H9 (cell line): ENCODE measurements around the gene OLA1. TPM values are rescaled to one million over a fixed set of nuclear protein-coding genes. Genes with fewer than 3 reads are reported as not detected.

Experiments used
- DNase-seq: peaks from one replicate; pipeline ENCODE4 v3.0.0-alpha.2; 2017
- H2AFZ ChIP-seq: one replicate; pipeline ENCODE4 v1.6.1; 2013; ENCODE audit warnings: mild to moderate bottlenecking, low read length, control low read depth, moderate library complexity
- H2AK5ac ChIP-seq: 2 replicates; pipeline ENCODE4 v1.6.1; 2013; ENCODE audit warnings: low read length, control low read depth, mixed read lengths; ENCODE audit not compliant: insufficient read length
- H2BK120ac ChIP-seq: one replicate; pipeline ENCODE4 v1.6.1; 2013; ENCODE audit warnings: low read depth, mild to moderate bottlenecking, low read length, control low read depth, inconsistent platforms; ENCODE audit not compliant: poor library complexity, severe bottlenecking
- H2BK12ac ChIP-seq: 2 replicates; pipeline ENCODE4 v1.6.1; 2013; ENCODE audit warnings: low read length, control low read depth, mixed read lengths, low read depth; ENCODE audit not compliant: insufficient read length
- H2BK15ac ChIP-seq: 2 replicates; pipeline ENCODE4 v1.6.1; 2013; ENCODE audit warnings: low read depth, low read length, control low read depth
- H2BK20ac ChIP-seq: one replicate; pipeline ENCODE4 v1.6.1; 2013; ENCODE audit warnings: low read depth, mild to moderate bottlenecking, low read length, control low read depth, inconsistent platforms; ENCODE audit not compliant: poor library complexity, severe bottlenecking
- H2BK5ac ChIP-seq: 2 replicates; pipeline ENCODE4 v1.6.1; 2013; ENCODE audit warnings: low read length, control low read depth, mixed read lengths; ENCODE audit not compliant: insufficient read length
- H3K14ac ChIP-seq: 2 replicates; pipeline ENCODE4 v1.6.1; 2013; ENCODE audit warnings: low read length, control low read depth; ENCODE audit not compliant: insufficient read depth
- H3K18ac ChIP-seq: 2 replicates; pipeline ENCODE4 v1.6.1; 2013; ENCODE audit warnings: low read depth, mild to moderate bottlenecking, mixed read lengths, low read length, control low read depth; ENCODE audit not compliant: insufficient read length
- H3K23ac ChIP-seq: 2 replicates; pipeline ENCODE4 v1.6.1; 2013; ENCODE audit warnings: low read length, control low read depth, mixed read lengths, low read depth; ENCODE audit not compliant: insufficient read length
- H3K23me2 ChIP-seq: 2 replicates; pipeline ENCODE4 v1.6.1; 2013; ENCODE audit warnings: low read depth, mild to moderate bottlenecking, mixed read lengths, low read length, control low read depth; ENCODE audit not compliant: insufficient read length, poor library complexity, severe bottlenecking
- H3K27ac ChIP-seq: 2 replicates; pipeline ENCODE4 v1.5.1; 2013; ENCODE audit warnings: low read length, control low read depth, mixed read lengths, low read depth; ENCODE audit not compliant: insufficient read length
- H3K27me3 ChIP-seq: 2 replicates; pipeline ENCODE4 v1.6.1; 2013; ENCODE audit warnings: low read length, control low read depth, inconsistent platforms; ENCODE audit not compliant: insufficient read depth
- H3K4ac ChIP-seq: 2 replicates; pipeline ENCODE4 v1.6.1; 2013; ENCODE audit warnings: low read depth, mild to moderate bottlenecking, control low read depth, inconsistent platforms, low read length, moderate library complexity
- H3K4me1 ChIP-seq: 2 replicates; pipeline ENCODE4 v1.6.1; 2013; ENCODE audit warnings: low read length, control low read depth, inconsistent platforms; ENCODE audit not compliant: insufficient read depth
- H3K4me2 ChIP-seq: 2 replicates; pipeline ENCODE4 v1.6.1; 2013; ENCODE audit warnings: low read length, control low read depth, mixed read lengths; ENCODE audit not compliant: insufficient read length, insufficient read depth
- H3K56ac ChIP-seq: 2 replicates; pipeline ENCODE4 v1.6.1; 2013; ENCODE audit warnings: low read depth, mild to moderate bottlenecking, mixed read lengths, low read length, control low read depth; ENCODE audit not compliant: insufficient read length
- H3K79me1 ChIP-seq: 2 replicates; pipeline ENCODE4 v1.6.1; 2013; ENCODE audit warnings: low read depth, mild to moderate bottlenecking, moderate library complexity, low read length, control low read depth, inconsistent platforms; ENCODE audit not compliant: insufficient read depth, poor library complexity, severe bottlenecking
- H3K79me2 ChIP-seq: 2 replicates; pipeline ENCODE4 v1.6.1; 2013; ENCODE audit warnings: low read length, control low read depth, inconsistent platforms; ENCODE audit not compliant: insufficient read depth
- H3K9ac ChIP-seq: 2 replicates; pipeline ENCODE4 v1.6.1; 2013; ENCODE audit warnings: low read length, control low read depth, mixed read lengths; ENCODE audit not compliant: insufficient read length; ENCODE audit errors: extremely low read depth
- H3K9me3 ChIP-seq: one replicate; pipeline ENCODE4 v1.6.1; 2013; ENCODE audit warnings: low read depth, low read length, inconsistent platforms; ENCODE audit not compliant: control insufficient read depth
- H3T11ph ChIP-seq: one replicate; pipeline ENCODE4 v1.6.1; 2013; ENCODE audit warnings: mild to moderate bottlenecking, low read length, control low read depth, inconsistent platforms
- H4K20me1 ChIP-seq: one replicate; pipeline ENCODE4 v1.6.1; 2013; ENCODE audit not compliant: control insufficient read depth, insufficient read length, insufficient read depth
- H4K5ac ChIP-seq: 2 replicates; pipeline ENCODE4 v1.6.1; 2013; ENCODE audit warnings: low read depth, mild to moderate bottlenecking, mixed read lengths, low read length, control low read depth; ENCODE audit not compliant: insufficient read length
- H4K8ac ChIP-seq: replicated peaks from 2 replicates; pipeline ENCODE4 v1.6.1; 2013; ENCODE audit warnings: low read length, control low read depth, mixed read lengths, low read depth; ENCODE audit not compliant: insufficient read length
- H4K91ac ChIP-seq: 2 replicates; pipeline ENCODE4 v1.6.1; 2013; ENCODE audit warnings: low read depth, mild to moderate bottlenecking, moderate library complexity, mixed read lengths, low read length, control low read depth; ENCODE audit not compliant: insufficient read length
- H3K27ac Mint-ChIP-seq, 3 experiments: 2 replicates in 2 of 3; 3 replicates in 1 of 3; pipeline ENCODE4 v1.8.0; 2020 to 2021; ENCODE audit warnings: mixed read lengths in 3 of 3, mild to moderate bottlenecking in 1 of 3, moderate library complexity in 1 of 3
- H3K27me3 Mint-ChIP-seq: 2 replicates; pipeline ENCODE4 v1.8.0; 2021; ENCODE audit warnings: low read depth, mild to moderate bottlenecking, moderate library complexity, mixed read lengths
- H3K36me3 Mint-ChIP-seq, 3 experiments: 2 replicates in 2 of 3; 3 replicates in 1 of 3; pipeline ENCODE4 v1.8.0; 2020 to 2021; ENCODE audit warnings: low read depth in 3 of 3, mixed read lengths in 3 of 3; ENCODE audit not compliant: insufficient read depth in 1 of 3
- H3K4me1 Mint-ChIP-seq, 2 experiments: 2 replicates each; pipeline ENCODE4 v1.8.0; 2020; ENCODE audit warnings: mixed read lengths in 2 of 2
- H3K4me3 Mint-ChIP-seq, 2 experiments: 2 replicates in 1 of 2; 3 replicates in 1 of 2; pipeline ENCODE4 v1.8.0; 2020 to 2021; ENCODE audit warnings: mild to moderate bottlenecking in 2 of 2, mixed read lengths in 2 of 2, moderate library complexity in 1 of 2
- H3K9me3 Mint-ChIP-seq, 2 experiments: 2 replicates in 1 of 2; 3 replicates in 1 of 2; pipeline ENCODE4 v1.8.0; 2020; ENCODE audit warnings: mild to moderate bottlenecking in 2 of 2, mixed read lengths in 2 of 2, moderate library complexity in 1 of 2
- WGBS: extraction: QIAGEN DNeasy Blood & Tissue Kit; methylation state at CpG from one replicate; pipeline ENCODE4 v1.1.7; 2013; ENCODE audit warnings: missing lambda C conversion rate, low lambda C conversion rate, mixed read lengths; ENCODE audit not compliant: insufficient read length; ENCODE audit errors: extremely low coverage; 5-methylcytosine and 5-hydroxymethylcytosine counted together
- total RNA-seq: library from RNA; stranded (reverse); gene quantifications from 2 replicates; pipeline ENCODE4 v1.2.1, GENCODE V29; 2021
- TF ChIP-seq, protein P1 (sequence below): fragments of 200-600 bp; sonication (generic); conservative IDR thresholded peaks from 3 replicates; pipeline ENCODE4 v1.8.0; 2021; ENCODE audit warnings: antibody characterized with exemption, mild to moderate bottlenecking

The OLA1 gene
- total RNA-seq, 1 experiment from 2014 or later: 133 TPM

DNA sequence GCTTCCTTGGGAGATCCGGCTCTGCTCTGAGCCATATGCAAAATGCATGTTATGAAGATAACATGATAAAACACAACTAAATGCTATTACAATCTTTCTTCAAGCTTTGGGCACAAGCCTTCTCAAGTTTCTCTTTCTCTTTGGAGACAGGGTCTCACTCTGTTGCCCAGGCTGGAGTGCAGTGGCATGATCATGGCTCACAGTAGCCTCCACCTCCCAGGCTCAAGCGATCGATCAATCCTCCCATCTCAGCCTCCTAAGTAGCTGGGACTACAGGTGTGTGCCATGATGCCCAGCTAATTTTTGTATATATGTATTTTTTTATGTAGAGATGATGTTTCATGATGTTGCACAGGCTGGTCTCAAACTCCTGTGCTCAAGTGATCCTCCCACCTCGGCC is 175.5 kb downstream of the OLA1 start:
- Histone ChIP-seq H3K4me2 (no peak overlapping the region), H3K79me1 (no peaks in the 10 kb centered on the region), H3K79me2 (no peaks in the 10 kb centered on the region), H4K5ac (no peak overlapping the region), H3K27ac (no peak overlapping the region), H2AK5ac (no peak overlapping the region), H3K14ac (no peak overlapping the region), H2BK12ac (no peak overlapping the region), H3K18ac (no peak overlapping the region), H4K8ac (no peak overlapping the region), H3K9ac (no peak overlapping the region), H2BK15ac (no peak overlapping the region), H2AFZ (no peak overlapping the region), H4K20me1 (no peaks in the 10 kb centered on the region), H3K23me2 (no peaks in the 10 kb centered on the region), H4K91ac (no peak overlapping the region), H2BK5ac (no peak overlapping the region), H3T11ph (no peak overlapping the region), H3K27me3 (no peaks in the 10 kb centered on the region), H2BK120ac (no peak overlapping the region), H3K9me3 (no peaks in the 10 kb centered on the region), H3K23ac (no peak overlapping the region), H3K4me1 (no peaks in the 10 kb centered on the region; the same call in 1 of the 2 replicates), H2BK20ac (no peak overlapping the region), H3K4ac (no peak overlapping the region), H3K56ac (no peak overlapping the region)
- H3K4me1 Mint-ChIP-seq: peaks cover 10 to 13% of the 10 kb centered on the region in 2 experiments
- H3K27me3 Mint-ChIP-seq: no peaks in the 10 kb centered on the region
- no peak for DNase-seq
- H3K4me3 Mint-ChIP-seq: no peak overlapping the region
- no peaks in the 10 kb centered on the region for H3K9me3 Mint-ChIP-seq
- no CpG with 5 or more reads among the region's 4 CpGs for WGBS
- TF ChIP-seq, protein P1, sequence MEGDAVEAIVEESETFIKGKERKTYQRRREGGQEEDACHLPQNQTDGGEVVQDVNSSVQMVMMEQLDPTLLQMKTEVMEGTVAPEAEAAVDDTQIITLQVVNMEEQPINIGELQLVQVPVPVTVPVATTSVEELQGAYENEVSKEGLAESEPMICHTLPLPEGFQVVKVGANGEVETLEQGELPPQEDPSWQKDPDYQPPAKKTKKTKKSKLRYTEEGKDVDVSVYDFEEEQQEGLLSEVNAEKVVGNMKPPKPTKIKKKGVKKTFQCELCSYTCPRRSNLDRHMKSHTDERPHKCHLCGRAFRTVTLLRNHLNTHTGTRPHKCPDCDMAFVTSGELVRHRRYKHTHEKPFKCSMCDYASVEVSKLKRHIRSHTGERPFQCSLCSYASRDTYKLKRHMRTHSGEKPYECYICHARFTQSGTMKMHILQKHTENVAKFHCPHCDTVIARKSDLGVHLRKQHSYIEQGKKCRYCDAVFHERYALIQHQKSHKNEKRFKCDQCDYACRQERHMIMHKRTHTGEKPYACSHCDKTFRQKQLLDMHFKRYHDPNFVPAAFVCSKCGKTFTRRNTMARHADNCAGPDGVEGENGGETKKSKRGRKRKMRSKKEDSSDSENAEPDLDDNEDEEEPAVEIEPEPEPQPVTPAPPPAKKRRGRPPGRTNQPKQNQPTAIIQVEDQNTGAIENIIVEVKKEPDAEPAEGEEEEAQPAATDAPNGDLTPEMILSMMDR: no peak
- peaks cover 0 to 10% (median 8%) of the 10 kb centered on the region in 3 experiments; a peak in 4 of 7 replicates for H3K36me3 Mint-ChIP-seq
- no peak overlapping the region for H3K27ac Mint-ChIP-seq
